PFSK-1 (cell line): ENCODE results near the gene DCHS1.

Source experiments
- FOXP2 ChIP-seq: optimal IDR thresholded peaks from 2 replicates; pipeline ENCODE3; 2011; ENCODE audit warnings: borderline replicate concordance, control low read depth, inconsistent platforms; ENCODE audit not compliant: insufficient read depth; ENCODE audit errors: extremely low read length, extremely low read depth
- POLR2AphosphoS5 ChIP-seq: IDR thresholded peaks from 2 replicates; pipeline ENCODE4 v1.6.1; 2012; ENCODE audit warnings: low read depth, mild to moderate bottlenecking, control low read depth, low read length, moderate library complexity
- REST ChIP-seq, 2 experiments: IDR thresholded peaks; 2 replicates each; pipeline versions ENCODE4 v1.6.1 to v1.8.0; 2011 to 2012; ENCODE audit warnings: low read depth in 2 of 2, low read length in 2 of 2, control low read depth in 1 of 2, inconsistent platforms in 1 of 2, mild to moderate bottlenecking in 1 of 2, moderate library complexity in 1 of 2; ENCODE audit not compliant: insufficient read depth in 1 of 2
- SIN3A ChIP-seq: IDR thresholded peaks from 2 replicates; pipeline ENCODE4 v1.6.1; 2012; ENCODE audit warnings: mild to moderate bottlenecking, low read length, moderate library complexity, borderline replicate concordance; ENCODE audit not compliant: insufficient read depth
- TAF1 ChIP-seq: IDR thresholded peaks from 2 replicates; pipeline ENCODE4 v1.6.1; 2012; ENCODE audit warnings: low read length, control low read depth, borderline replicate concordance; ENCODE audit not compliant: insufficient read depth

DCHS1 gene

GRCh38 chr11:6571434-6572008 lies 84.1 kb downstream of the DCHS1 start:
- TF ChIP-seq REST (IDR thresholded peaks at IDR 0.05; ENCODE audit: insufficient read depth in 1 of 2, low read depth in 2 of 2, low read length in 2 of 2) (no peak), POLR2AphosphoS5 (no peak), TAF1 (no peak), SIN3A (no peak), FOXP2 (no peak)
